H1 (cell line): ENCODE measurements around the gene IQUB. TPM values are rescaled to one million over a fixed set of nuclear protein-coding genes. Genes with fewer than 3 reads are reported as not detected.

ENCODE experiments used
- CTCF ChIA-PET: fragments of 300-600 bp; sonication (Branson Sonifier 250); formaldehyde crosslinking; loops from one replicate; lab custom pipeline; 2021; ENCODE audit not compliant: partially characterized antibody; lab: Charles Lee
- POLR2A ChIA-PET: fragments of 300-600 bp; sonication (Branson Sonifier 250); formaldehyde crosslinking; loops from one replicate; lab custom pipeline; 2021; ENCODE audit warnings: inconsistent platforms; ENCODE audit not compliant: partially characterized antibody; lab: Charles Lee
- DNase-seq, 2 experiments: peaks; one replicate each; pipeline versions ENCODE4 v3.0.0 to v3.0.0-alpha.2; 2010 to 2022; ENCODE audit warnings: low spot score in 2 of 2, low read depth in 1 of 2, mixed read lengths in 1 of 2
- FAIRE-seq: peaks from 2 replicates; lab custom pipeline; 2011; peaks lifted over from hg19 to GRCh38; lab: Jason Lieb, UNC
- H2AFZ ChIP-seq: 2 replicates; pipeline ENCODE4 v1.8.1; 2012; ENCODE audit warnings: low read length, inconsistent platforms
- H2AK5ac ChIP-seq: 2 replicates; pipeline ENCODE4 v1.6.1; 2013; ENCODE audit warnings: low read depth, low read length
- H2BK120ac ChIP-seq: replicated peaks from 2 replicates; pipeline ENCODE3; 2013; ENCODE audit warnings: low read depth, low read length, inconsistent platforms
- H2BK12ac ChIP-seq: 2 replicates; pipeline ENCODE4 v1.6.1; 2013; ENCODE audit warnings: low read depth, low read length
- H2BK15ac ChIP-seq: 2 replicates; pipeline ENCODE4 v1.6.1; 2013; ENCODE audit warnings: low read length
- H2BK20ac ChIP-seq: 2 replicates; pipeline ENCODE4 v1.6.1; 2013; ENCODE audit warnings: low read length
- H2BK5ac ChIP-seq: 2 replicates; pipeline ENCODE4 v1.6.1; 2013; ENCODE audit warnings: low read depth, low read length
- H3K14ac ChIP-seq: 2 replicates; pipeline ENCODE4 v1.6.1; 2013; ENCODE audit warnings: inconsistent platforms; ENCODE audit not compliant: insufficient read length
- H3K18ac ChIP-seq: 2 replicates; pipeline ENCODE4 v1.6.1; 2013; ENCODE audit warnings: low read length; ENCODE audit errors: extremely low read depth
- H3K23ac ChIP-seq: 2 replicates; pipeline ENCODE4 v1.6.1; 2013; ENCODE audit warnings: inconsistent platforms; ENCODE audit not compliant: insufficient read length
- H3K23me2 ChIP-seq: 2 replicates; pipeline ENCODE4 v1.6.1; 2013; ENCODE audit warnings: low read depth, low read length
- H3K27ac ChIP-seq: 2 replicates; pipeline ENCODE4 v1.6.1; 2011; ENCODE audit warnings: low read depth, low read length, inconsistent platforms
- H3K27me3 ChIP-seq, 4 experiments: replicated peaks in 1 of 4; 1 replicate in 1 of 4; 2 replicates in 3 of 4; pipeline versions ENCODE4 v1.6.1 to v1.8.1; 2011 to 2013; ENCODE audit warnings: low read length in 3 of 4, mild to moderate bottlenecking in 3 of 4, inconsistent platforms in 2 of 4, mixed read lengths in 2 of 4, moderate library complexity in 1 of 4; ENCODE audit not compliant: control insufficient read depth in 3 of 4, insufficient read depth in 3 of 4; ENCODE audit errors: extremely low read depth in 1 of 4
- H3K36me3 ChIP-seq, 4 experiments: 2 replicates each; pipeline versions ENCODE4 v1.6.1 to v1.8.1; 2011 to 2013; ENCODE audit warnings: mild to moderate bottlenecking in 4 of 4, low read length in 3 of 4, moderate library complexity in 2 of 4, control low read depth in 1 of 4, inconsistent platforms in 1 of 4; ENCODE audit not compliant: insufficient read depth in 4 of 4, control insufficient read depth in 2 of 4
- H3K4ac ChIP-seq: replicated peaks from 2 replicates; pipeline ENCODE3; 2013; ENCODE audit warnings: low read length, low read depth, mixed read lengths, inconsistent platforms; ENCODE audit not compliant: insufficient read length
- H3K4me1 ChIP-seq, 4 experiments: replicated peaks in 1 of 4; 1 replicate in 1 of 4; 2 replicates in 3 of 4; pipeline versions ENCODE4 v1.6.1 to v1.8.1; 2011 to 2013; ENCODE audit warnings: low read length in 3 of 4, inconsistent platforms in 2 of 4, mixed read lengths in 1 of 4; ENCODE audit not compliant: insufficient read depth in 4 of 4, control insufficient read depth in 3 of 4
- H3K4me2 ChIP-seq, 2 experiments: 2 replicates each; pipeline versions ENCODE4 v1.6.1 to v1.8.1; 2011 to 2013; ENCODE audit warnings: low read depth in 2 of 2, low read length in 2 of 2, control low read depth in 1 of 2, inconsistent platforms in 1 of 2, mild to moderate bottlenecking in 1 of 2; ENCODE audit not compliant: insufficient read depth in 1 of 2
- H3K4me3 ChIP-seq, 4 experiments: fragments of 200-600, 300-600 bp in 1 of 4; sonication (generic), shearing (Covaris generic), sonication (Bioruptor Twin) in 1 of 4; 2 replicates each; pipeline versions ENCODE4 v1.5.1 to v1.8.1; 2011 to 2016; ENCODE audit warnings: low read length in 4 of 4, low read depth in 3 of 4, control low read depth in 2 of 4, inconsistent platforms in 2 of 4, mild to moderate bottlenecking in 2 of 4, mixed read lengths in 1 of 4, moderate library complexity in 1 of 4; ENCODE audit not compliant: insufficient read depth in 2 of 4; ENCODE audit errors: extremely low read depth in 1 of 4
- H3K56ac ChIP-seq: replicated peaks from 2 replicates; pipeline ENCODE3; 2013; ENCODE audit warnings: low read depth, mild to moderate bottlenecking, mixed read lengths, low read length, inconsistent platforms; ENCODE audit not compliant: insufficient read length
- H3K79me1 ChIP-seq: 2 replicates; pipeline ENCODE4 v1.6.1; 2013; ENCODE audit warnings: low read depth, low read length, control low read depth
- H3K79me2 ChIP-seq, 2 experiments: 2 replicates each; pipeline versions ENCODE4 v1.6.1 to v1.8.1; 2012 to 2013; ENCODE audit warnings: low read length in 2 of 2, mild to moderate bottlenecking in 2 of 2, inconsistent platforms in 1 of 2; ENCODE audit not compliant: insufficient read depth in 2 of 2, control insufficient read depth in 1 of 2
- H3K9ac ChIP-seq, 4 experiments: replicated peaks in 1 of 4; 1 replicate in 1 of 4; 2 replicates in 3 of 4; pipeline versions ENCODE4 v1.6.1 to v1.8.1; 2011 to 2013; ENCODE audit warnings: low read depth in 3 of 4, low read length in 3 of 4, control low read depth in 2 of 4, mild to moderate bottlenecking in 2 of 4, moderate library complexity in 2 of 4, inconsistent platforms in 1 of 4; ENCODE audit errors: extremely low read depth in 1 of 4
- H3K9me3 ChIP-seq, 2 experiments: 2 replicates each; pipeline versions ENCODE4 v1.6.1 to v1.8.1; 2012 to 2013; ENCODE audit warnings: mild to moderate bottlenecking in 2 of 2, moderate library complexity in 2 of 2, control low read depth in 1 of 2, inconsistent platforms in 1 of 2, low read depth in 1 of 2, low read length in 1 of 2, mixed read lengths in 1 of 2; ENCODE audit not compliant: insufficient read depth in 2 of 2
- H4K20me1 ChIP-seq, 2 experiments: replicated peaks in 1 of 2; 2 replicates each; pipeline versions ENCODE3 to v1.8.1; 2011 to 2013; ENCODE audit warnings: inconsistent platforms in 2 of 2, low read length in 2 of 2, mild to moderate bottlenecking in 1 of 2; ENCODE audit not compliant: insufficient read depth in 2 of 2, control insufficient read depth in 1 of 2
- H4K5ac ChIP-seq: 2 replicates; pipeline ENCODE4 v1.6.1; 2013; ENCODE audit warnings: low read length, low read depth, mixed read lengths, inconsistent platforms; ENCODE audit not compliant: insufficient read length
- H4K8ac ChIP-seq: 2 replicates; pipeline ENCODE4 v1.8.0; 2013; ENCODE audit warnings: mild to moderate bottlenecking, moderate library complexity, low read length, inconsistent platforms; ENCODE audit not compliant: insufficient read depth; ENCODE audit errors: extremely low read depth
- H4K91ac ChIP-seq: replicated peaks from 2 replicates; pipeline ENCODE3; 2013; ENCODE audit warnings: low read length, mixed read lengths, inconsistent platforms; ENCODE audit not compliant: insufficient read length
- JUND ChIP-seq: IDR thresholded peaks from 2 replicates; pipeline ENCODE4 v1.6.1; 2011; ENCODE audit warnings: mild to moderate bottlenecking, improper control_type of control experiment, low read length
- KDM4A ChIP-seq: IDR thresholded peaks from one replicate; pipeline ENCODE4 v1.7.1; 2012; ENCODE audit warnings: low read depth, mild to moderate bottlenecking, moderate library complexity, low read length, inconsistent platforms; ENCODE audit not compliant: severe bottlenecking
- RXRA ChIP-seq: IDR thresholded peaks from 2 replicates; pipeline ENCODE4 v1.6.1; 2011; ENCODE audit warnings: low read depth, mild to moderate bottlenecking, low read length, moderate library complexity; ENCODE audit not compliant: insufficient read depth
- WGBS, 2 experiments: shearing (Covaris generic) in 1 of 2; methylation state at CpG; one replicate each; pipeline versions ENCODE4 v1.1.6 to v1.1.7; 2013 to 2015; ENCODE audit warnings: low lambda C conversion rate in 2 of 2, mixed read lengths in 2 of 2, inconsistent platforms in 1 of 2, low coverage in 1 of 2, missing lambda C conversion rate in 1 of 2; ENCODE audit not compliant: insufficient replicate concordance in 2 of 2, insufficient coverage in 1 of 2, insufficient read length in 1 of 2; ENCODE audit errors: extremely low coverage in 1 of 2, missing lambda C conversion rate in 1 of 2; 5-methylcytosine and 5-hydroxymethylcytosine counted together
- polyA plus RNA-seq, 7 experiments: library from polyadenylated mRNA; depleted of rRNA in 3 of 7; stranded (reverse) in 5 of 7; unstranded in 2 of 7; fragments of >200 nt in 5 of 7; fragments of 200-250 nt in 2 of 7; gene quantifications; 1 replicate in 5 of 7; 2 replicates in 1 of 7; 4 replicates in 1 of 7; pipeline versions ENCODE4 v1.2.1 to v1.2.3, GENCODE V29; 2011 to 2013; ENCODE audit warnings: missing spikeins in 2 of 7, mixed read lengths in 2 of 7
- total RNA-seq: library from RNA; stranded (reverse); fragmentation: NEBNext Ultra II Directional; extraction: Animal tissue kit (Norgen Biotek cat#: 25700); gene quantifications from 2 replicates; pipeline ENCODE4 v1.2.1, GENCODE V29; 2021

Gene IQUB
- total and polyA plus RNA-seq, 2 of the 8 experiments (the other 6 are each of a cell fraction or from before 2014, with no cell fraction given), result 0.12 to 0.82 TPM

GRCh38 chr7:123580406-123581161, 46.2 kb upstream of the IQUB start:
- Histone ChIP-seq H3K4me2 (no peak overlapping the region), H2BK20ac (no peak overlapping the region), H2BK15ac (no peak overlapping the region), H2BK12ac (0 out of 2 replicates have a peak overlapping the region, but pooled peaks have one; percentile 0), H2BK5ac (no peak overlapping the region), H3K79me1 (no peaks in the 10 kb centered on the region), H3K56ac (no peak overlapping the region), H3K23me2 (no peaks in the 10 kb centered on the region), H2AFZ (peak overlapping the region; percentile 91; the same call in 1 of the 2 replicates), H3K18ac (no peak overlapping the region), H3K79me2 (no peaks in the 10 kb centered on the region), H3K14ac (no peak overlapping the region), H4K20me1 (no peaks in the 10 kb centered on the region), H3K27me3 (no peaks in the 10 kb centered on the region), H3K9ac (no peak overlapping the region), H2BK120ac (no peak overlapping the region), H3K4me3 (no peak overlapping the region), H3K27ac (no peak overlapping the region), H4K5ac (no peak overlapping the region), H4K91ac (no peak overlapping the region), H2AK5ac (no peak overlapping the region), H3K36me3 (no peaks in the 10 kb centered on the region), H3K4me1 (peaks cover 0 to 3% (median 0%) of the 10 kb centered on the region in 4 experiments; a peak in 4 of 7 replicates), H3K4ac (no peak overlapping the region), H4K8ac (no peak overlapping the region), H3K23ac (no peak overlapping the region), H3K9me3 (no peaks in the 10 kb centered on the region)
- ChIA-PET CTCF (interaction anchor here (0.5 to 6.5 kb wide), 30 partner anchors 11 to 292 kb away, joined by 3 to 38 read pairs (median 4); partner anchors contain the start of gene NDUFA5), POLR2A (interaction anchor here (1.4 kb wide), 1 partner anchor 14 kb away, joined by 3 read pairs; no protein-coding TSS in a partner anchor)
- WGBS, 2 experiments, result 54% methylated on average over 8 of the region's 8 CpGs; no CpG with 5 or more reads in 1 of the 2 experiments
- FAIRE-seq, result peak; percentile 92
- no peak for DNase-seq
- no peak for TF ChIP-seq KDM4A
- no peak for TF ChIP-seq JUND
- no peak for TF ChIP-seq RXRA
